CD4-positive, CD25-positive, alpha-beta regulatory T cell (primary cell): ENCODE measurements around the gene PRKD1. TPM values are rescaled to one million over a fixed set of nuclear protein-coding genes. Genes with fewer than 3 reads are reported as not detected.

Experiments used
- ATAC-seq, 2 donors: fragments of 150-1000 bp; cut with Tn5 transposase; one replicate each; pipeline ENCODE4 v1.10.0; 2021; ENCODE audit warnings: low read depth in 2 of 2, moderate number of reproducible peaks in 2 of 2, moderate library complexity in 1 of 2
- DNase-seq, 3 donors: peaks; one replicate each; pipeline versions ENCODE4 v3.0.0 to v3.0.0-alpha.2; 2012 to 2022; ENCODE audit warnings: mixed read lengths in 1 of 3
- H3K27ac ChIP-seq: one replicate; pipeline ENCODE4 v1.7.0; 2013; ENCODE audit warnings: mild to moderate bottlenecking, low read length; ENCODE audit not compliant: insufficient read depth, poor library complexity, severe bottlenecking
- H3K27me3 ChIP-seq: one replicate; pipeline ENCODE4 v1.7.0; 2013; ENCODE audit warnings: low read length; ENCODE audit not compliant: control insufficient read depth, insufficient read depth
- H3K36me3 ChIP-seq: one replicate; pipeline ENCODE4 v1.7.0; 2013; ENCODE audit warnings: mild to moderate bottlenecking, low read length, moderate library complexity; ENCODE audit not compliant: control insufficient read depth, insufficient read depth
- H3K4me1 ChIP-seq: 2 replicates; pipeline ENCODE4 v1.7.0; 2013; ENCODE audit warnings: mild to moderate bottlenecking, low read length; ENCODE audit not compliant: insufficient read depth, control insufficient read depth, poor library complexity, severe bottlenecking
- H3K4me3 ChIP-seq: one replicate; pipeline ENCODE4 v1.7.0; 2013; ENCODE audit warnings: low read depth, mild to moderate bottlenecking, low read length, moderate library complexity
- H3K9me3 ChIP-seq, 2 experiments: 1 replicate in 1 of 2; 2 replicates in 1 of 2; pipeline ENCODE4 v1.7.0; 2013; ENCODE audit warnings: low read length in 2 of 2, mild to moderate bottlenecking in 1 of 2, moderate library complexity in 1 of 2; ENCODE audit not compliant: control insufficient read depth in 2 of 2
- H3K27ac Mint-ChIP-seq, 3 donors: one replicate each; pipeline ENCODE4 v1.8.0; 2020 to 2022; ENCODE audit warnings: mild to moderate bottlenecking in 3 of 3, mixed read lengths in 3 of 3, moderate library complexity in 2 of 3
- H3K27me3 Mint-ChIP-seq: one replicate; pipeline ENCODE4 v1.8.0; 2022; ENCODE audit warnings: mild to moderate bottlenecking, mixed read lengths
- H3K36me3 Mint-ChIP-seq: one replicate; pipeline ENCODE4 v1.8.0; 2020; ENCODE audit warnings: mixed read lengths
- H3K4me1 Mint-ChIP-seq, 4 donors: one replicate each; pipeline ENCODE4 v1.8.0; 2020 to 2022; ENCODE audit warnings: mixed read lengths in 4 of 4, mild to moderate bottlenecking in 1 of 4
- H3K4me3 Mint-ChIP-seq, 4 donors: one replicate each; pipeline ENCODE4 v1.8.0; 2020 to 2022; ENCODE audit warnings: mild to moderate bottlenecking in 4 of 4, mixed read lengths in 4 of 4, moderate library complexity in 3 of 4
- H3K9me3 Mint-ChIP-seq, 7 donors: one replicate each; pipeline ENCODE4 v1.8.0; 2020 to 2022; ENCODE audit warnings: mixed read lengths in 7 of 7, mild to moderate bottlenecking in 3 of 7, moderate library complexity in 2 of 7
- polyA plus RNA-seq, 4 donors: library from polyadenylated mRNA; unstranded; fragments of 300-500 nt; fragmentation: Illumina TruSeq; gene quantifications; one replicate each; pipeline ENCODE4 v1.2.3, GENCODE V29; 2021
- total RNA-seq: library from RNA; stranded (reverse); gene quantifications from one replicate; pipeline ENCODE4 v1.2.3, GENCODE V29; 2022

Gene PRKD1
- total and polyA plus RNA-seq, 5 donors from 2014 or later: not detected

DNA sequence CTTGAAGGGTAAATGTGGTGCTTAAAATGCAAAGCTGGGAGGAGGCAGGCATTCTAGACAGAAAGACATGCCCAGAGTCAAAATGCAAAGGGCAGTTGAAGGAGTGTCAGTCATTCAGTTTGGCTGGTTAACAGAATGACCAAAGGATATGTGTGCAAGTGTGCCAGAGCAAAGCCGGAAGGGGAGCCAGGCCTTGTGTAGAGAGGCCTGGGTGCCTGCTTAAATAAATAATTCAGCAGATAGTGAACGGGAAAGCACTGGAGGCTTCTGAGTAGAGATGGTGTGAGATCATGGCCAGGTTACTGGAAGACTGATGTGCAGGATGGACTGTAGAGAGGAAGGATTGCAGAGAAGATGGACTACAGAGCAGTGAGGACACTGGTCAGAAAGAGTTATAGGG is 244.9 kb downstream of the PRKD1 start:
- ATAC-seq: no peak
- H3K36me3 Mint-ChIP-seq: no peaks in the 10 kb centered on the region
- H3K27me3 Mint-ChIP-seq: no peaks in the 10 kb centered on the region

DNA sequence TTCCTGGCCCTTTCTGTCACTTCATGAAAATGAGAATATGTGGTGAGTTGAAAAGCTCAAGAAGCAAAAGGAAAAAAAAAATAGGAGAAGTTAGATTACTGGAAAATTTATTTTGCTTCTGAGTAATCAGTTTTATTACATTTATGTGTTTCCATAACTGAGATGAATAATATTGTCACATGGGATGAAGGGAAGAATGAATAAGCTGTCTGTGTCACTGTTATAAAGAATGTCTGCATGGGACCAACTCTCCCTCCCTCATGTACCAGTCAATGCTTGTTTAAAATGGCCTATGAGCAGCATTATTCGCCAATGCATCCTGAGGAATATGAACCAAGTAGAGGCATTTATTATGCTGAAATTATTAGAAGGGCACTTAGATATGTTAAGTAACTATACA is 246.3 kb downstream of the PRKD1 start:
- no peak overlapping the region for H3K4me3 Mint-ChIP-seq
- no peak for DNase-seq

More for the DNA sequence above, 244.9 kb downstream of the PRKD1 start:
- Histone ChIP-seq H3K27ac (no peak overlapping the region), H3K4me3 (no peak overlapping the region), H3K9me3 (peaks cover 0 to 9% of the 10 kb centered on the region in 2 experiments), H3K27me3 (no peaks in the 10 kb centered on the region), H3K4me1 (no peaks in the 10 kb centered on the region), H3K36me3 (no peaks in the 10 kb centered on the region)
- Mint-ChIP-seq H3K27ac (peak overlapping the region in 1 of 3 donors; percentile 41), H3K9me3 (peaks cover 3 to 20% (median 10%) of the 10 kb centered on the region in 7 donors), H3K4me3 (no peak overlapping the region), H3K4me1 (no peaks in the 10 kb centered on the region)
- no peak for DNase-seq

DNA sequence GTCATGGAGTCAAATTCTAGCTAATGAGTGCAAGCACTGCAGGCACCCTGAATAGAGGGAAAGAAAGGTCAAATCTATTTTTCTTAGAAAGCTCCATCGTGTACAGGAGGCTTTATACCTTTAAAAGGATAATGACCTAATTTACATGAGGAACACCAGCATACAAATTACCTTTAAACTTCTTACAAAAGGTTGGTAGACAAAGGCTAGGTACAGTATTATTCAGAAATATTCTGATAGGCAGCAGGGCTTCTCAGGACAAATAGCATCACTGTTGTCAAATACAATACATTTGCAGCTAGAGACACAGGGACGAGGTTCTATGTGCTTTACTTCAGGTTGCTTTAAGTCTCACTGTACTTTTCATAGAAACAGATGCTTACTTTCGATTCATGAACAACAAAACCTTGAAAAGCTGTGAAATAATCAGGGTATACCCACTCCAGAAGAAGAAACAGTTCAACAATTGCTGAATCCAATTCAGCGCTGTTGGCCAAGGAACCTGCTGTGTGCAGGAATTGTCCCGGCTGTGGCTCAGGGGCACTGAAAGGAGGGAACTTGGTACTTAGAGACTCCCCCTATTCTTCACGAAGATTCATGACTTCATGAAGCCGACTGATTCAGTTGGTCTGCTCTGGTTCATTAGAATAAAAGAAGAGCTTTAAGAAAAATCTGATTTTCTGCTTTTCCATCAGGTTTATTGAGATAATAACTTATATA is 252.9 kb downstream of the PRKD1 start:
- no peaks in the 10 kb centered on the region for H3K36me3 Mint-ChIP-seq
- H3K4me1 Mint-ChIP-seq: no peaks in the 10 kb centered on the region
- Histone ChIP-seq H3K4me3 (no peak overlapping the region), H3K4me1 (no peaks in the 10 kb centered on the region), H3K27ac (no peak overlapping the region), H3K27me3 (no peaks in the 10 kb centered on the region), H3K9me3 (peaks cover 0 to 4% of the 10 kb centered on the region in 2 experiments), H3K36me3 (no peaks in the 10 kb centered on the region)
- H3K27ac Mint-ChIP-seq: no peak overlapping the region
- DNase-seq: no peak
- no peak overlapping the region for H3K4me3 Mint-ChIP-seq
- no peak for ATAC-seq
- H3K9me3 Mint-ChIP-seq: peaks cover 0 to 10% (median 6%) of the 10 kb centered on the region in 7 donors
- no peaks in the 10 kb centered on the region for H3K27me3 Mint-ChIP-seq

More for the DNA sequence above, 246.3 kb downstream of the PRKD1 start:
- no peak overlapping the region for H3K4me3 ChIP-seq
- no peak for ATAC-seq
- no peaks in the 10 kb centered on the region for H3K27me3 ChIP-seq
- H3K9me3 ChIP-seq: no peaks in the 10 kb centered on the region
- no peaks in the 10 kb centered on the region for H3K4me1 Mint-ChIP-seq
- no peaks in the 10 kb centered on the region for H3K36me3 ChIP-seq
- peaks cover 3 to 18% (median 10%) of the 10 kb centered on the region in 7 donors for H3K9me3 Mint-ChIP-seq
- H3K36me3 Mint-ChIP-seq: no peaks in the 10 kb centered on the region
- H3K27ac Mint-ChIP-seq: peak overlapping the region in 1 of 3 donors; percentile 72
- no peaks in the 10 kb centered on the region for H3K4me1 ChIP-seq
- H3K27ac ChIP-seq: no peak overlapping the region
- no peaks in the 10 kb centered on the region for H3K27me3 Mint-ChIP-seq

DNA sequence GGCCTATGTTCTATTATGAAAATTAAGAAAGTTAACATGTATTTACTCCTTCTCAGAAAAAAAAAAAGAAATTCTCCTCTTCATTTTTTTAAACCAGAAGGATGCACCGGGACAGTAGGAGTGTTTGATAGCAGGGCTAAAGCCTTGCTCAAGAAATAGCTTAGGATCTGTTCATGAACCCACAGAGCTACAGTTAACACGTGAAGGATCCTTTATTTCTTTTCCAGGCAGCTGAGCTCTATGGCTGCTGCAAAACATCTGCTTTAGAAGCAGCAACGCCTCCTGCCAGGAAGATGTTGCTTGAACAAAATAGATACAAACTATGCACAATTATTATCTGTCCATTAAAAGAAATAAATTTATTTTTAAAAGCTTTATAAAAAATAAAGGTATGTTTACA is 254.8 kb downstream of the PRKD1 start:
- Histone ChIP-seq H3K36me3 (no peaks in the 10 kb centered on the region), H3K27ac (no peak overlapping the region), H3K27me3 (no peaks in the 10 kb centered on the region), H3K4me3 (no peak overlapping the region), H3K4me1 (no peaks in the 10 kb centered on the region), H3K9me3 (peaks cover 0 to 4% of the 10 kb centered on the region in 2 experiments)
- Mint-ChIP-seq H3K9me3 (peaks cover 0 to 7% (median 6%) of the 10 kb centered on the region in 7 donors), H3K36me3 (no peaks in the 10 kb centered on the region), H3K4me3 (no peak overlapping the region), H3K27me3 (no peaks in the 10 kb centered on the region), H3K4me1 (no peaks in the 10 kb centered on the region), H3K27ac (no peak overlapping the region)
- ATAC-seq (no peak), DNase-seq (no peak)

DNA sequence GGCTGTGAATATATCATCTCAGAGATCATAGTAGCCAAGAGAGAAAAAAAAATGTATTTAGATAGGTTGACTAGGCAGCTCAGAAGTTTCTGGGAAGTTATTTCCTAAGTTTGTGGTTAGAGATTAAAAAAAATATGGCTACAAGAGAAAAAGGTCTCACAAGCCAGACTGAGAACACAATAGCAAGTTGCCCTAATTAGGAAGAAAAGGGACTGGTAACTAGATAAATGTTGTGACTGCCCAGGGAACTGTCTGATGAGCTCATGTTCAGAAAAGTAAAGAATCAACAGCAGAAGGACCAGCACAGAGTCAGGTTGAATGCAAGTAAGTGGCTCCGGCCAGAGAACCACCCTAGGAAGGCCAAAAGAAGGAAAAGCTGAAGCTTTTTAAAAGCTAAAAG is 256.6 kb downstream of the PRKD1 start:
- H3K4me3 ChIP-seq: no peak overlapping the region
- peaks cover 0 to 4% of the 10 kb centered on the region in 2 experiments for H3K9me3 ChIP-seq
- H3K36me3 Mint-ChIP-seq: no peaks in the 10 kb centered on the region
- no peak overlapping the region for H3K27ac ChIP-seq
- ATAC-seq: no peak
- no peaks in the 10 kb centered on the region for H3K4me1 Mint-ChIP-seq
- H3K9me3 Mint-ChIP-seq: peaks cover 0 to 9% (median 4%) of the 10 kb centered on the region in 7 donors
- no peak overlapping the region for H3K4me3 Mint-ChIP-seq
- no peak for DNase-seq
- no peaks in the 10 kb centered on the region for H3K27me3 Mint-ChIP-seq
- H3K36me3 ChIP-seq: no peaks in the 10 kb centered on the region
- H3K27me3 ChIP-seq: no peaks in the 10 kb centered on the region
- no peaks in the 10 kb centered on the region for H3K4me1 ChIP-seq
- no peak overlapping the region for H3K27ac Mint-ChIP-seq

DNA sequence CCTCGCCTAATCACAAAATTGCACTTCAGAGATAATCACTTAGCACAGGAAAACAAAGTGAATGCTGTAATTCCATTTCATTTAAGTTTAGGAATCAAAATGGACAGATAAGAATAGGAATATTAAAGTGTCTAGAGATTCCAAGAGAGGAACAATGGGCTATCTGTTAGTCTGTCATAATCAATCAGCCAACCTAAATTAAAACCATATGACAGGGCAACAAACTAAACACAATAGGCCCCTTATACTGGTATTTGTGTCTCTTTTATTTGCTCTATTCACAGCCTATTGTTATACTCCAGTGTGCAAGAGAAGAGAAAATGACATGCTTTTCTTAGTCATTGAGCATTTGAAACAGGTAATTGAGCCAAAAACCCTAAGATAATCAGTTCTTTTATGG is 259.4 kb downstream of the PRKD1 start:
- no peaks in the 10 kb centered on the region for H3K36me3 Mint-ChIP-seq
- no peaks in the 10 kb centered on the region for H3K4me1 Mint-ChIP-seq
- peaks cover 2 to 15% (median 4%) of the 10 kb centered on the region in 7 donors for H3K9me3 Mint-ChIP-seq
- DNase-seq (no peak), ATAC-seq (no peak)
- H3K9me3 ChIP-seq: peaks cover 0 to 4% of the 10 kb centered on the region in 2 experiments
- H3K27me3 ChIP-seq: no peaks in the 10 kb centered on the region
- H3K27ac ChIP-seq: no peak overlapping the region
- no peaks in the 10 kb centered on the region for H3K36me3 ChIP-seq
- H3K4me1 ChIP-seq: no peaks in the 10 kb centered on the region
- no peak overlapping the region for H3K4me3 ChIP-seq
- H3K4me3 Mint-ChIP-seq: no peak overlapping the region
- no peak overlapping the region for H3K27ac Mint-ChIP-seq
- no peaks in the 10 kb centered on the region for H3K27me3 Mint-ChIP-seq

DNA sequence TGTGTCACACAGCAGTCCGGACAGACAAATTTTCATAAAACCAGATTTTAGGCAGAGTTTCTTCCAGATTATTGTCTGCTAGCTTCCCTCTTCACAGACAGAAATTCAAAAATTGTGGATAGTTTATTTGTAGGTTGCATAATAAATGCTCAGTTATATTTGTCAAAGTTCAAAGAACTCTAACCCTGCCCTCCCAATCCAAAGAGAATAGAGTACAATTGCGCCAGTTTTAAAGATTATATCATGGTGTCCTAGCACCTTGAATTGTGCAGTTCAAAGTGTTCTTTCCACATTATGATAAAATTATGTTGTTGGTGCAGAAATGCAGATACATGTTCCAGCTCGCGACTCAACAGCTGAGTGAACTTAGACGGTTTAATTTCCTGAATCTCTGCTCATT is 263.1 kb downstream of the PRKD1 start:
- DNase-seq: no peak
- H3K4me1 ChIP-seq: no peaks in the 10 kb centered on the region

DNA sequence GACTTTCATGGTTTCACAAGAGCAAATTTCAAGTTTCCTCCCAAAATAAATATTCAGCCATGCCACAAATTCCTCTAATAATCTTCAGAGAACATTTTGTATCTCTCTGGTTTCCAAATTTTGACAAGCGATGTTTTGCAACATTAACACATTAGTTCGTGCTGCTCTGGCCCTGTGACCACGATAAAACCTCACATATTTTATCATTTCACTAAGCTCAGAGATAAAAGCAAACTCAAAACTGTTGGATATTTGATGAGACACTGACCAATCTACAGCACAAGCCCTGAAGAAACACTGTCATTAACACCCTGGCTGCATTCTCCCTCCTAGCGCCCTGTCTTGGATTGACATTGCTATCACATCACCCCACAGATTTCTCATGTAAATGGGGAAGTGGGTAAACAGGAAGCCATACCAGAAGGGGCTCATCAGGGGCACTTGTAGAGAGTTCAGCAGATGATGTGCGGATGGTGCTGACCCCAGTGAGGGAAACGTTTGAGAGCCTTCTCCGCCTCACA is 264.3 kb downstream of the PRKD1 start:
- H3K36me3 ChIP-seq: no peaks in the 10 kb centered on the region
- no peak overlapping the region for H3K27ac ChIP-seq
- no peak for ATAC-seq
- H3K4me1 ChIP-seq: no peaks in the 10 kb centered on the region
- H3K27ac Mint-ChIP-seq: no peak overlapping the region
- H3K9me3 ChIP-seq: peaks cover 0 to 2% of the 10 kb centered on the region in 2 experiments
- no peaks in the 10 kb centered on the region for H3K36me3 Mint-ChIP-seq
- no peak overlapping the region for H3K4me3 Mint-ChIP-seq
- no peak overlapping the region for H3K4me3 ChIP-seq
- H3K9me3 Mint-ChIP-seq: peaks cover 0 to 12% (median 4%) of the 10 kb centered on the region in 7 donors
- no peaks in the 10 kb centered on the region for H3K27me3 ChIP-seq
- no peaks in the 10 kb centered on the region for H3K4me1 Mint-ChIP-seq
- H3K27me3 Mint-ChIP-seq: no peaks in the 10 kb centered on the region
- no peak for DNase-seq

More for the DNA sequence above, 263.1 kb downstream of the PRKD1 start:
- H3K4me1 Mint-ChIP-seq: no peaks in the 10 kb centered on the region
- no peak for ATAC-seq
- Histone ChIP-seq H3K27me3 (no peaks in the 10 kb centered on the region), H3K4me3 (no peak overlapping the region), H3K36me3 (no peaks in the 10 kb centered on the region), H3K27ac (no peak overlapping the region), H3K9me3 (peaks cover 0 to under 1% of the 10 kb centered on the region in 2 experiments)
- H3K27ac Mint-ChIP-seq: no peak overlapping the region
- peaks cover 2 to 12% (median 4%) of the 10 kb centered on the region in 7 donors for H3K9me3 Mint-ChIP-seq
- no peaks in the 10 kb centered on the region for H3K27me3 Mint-ChIP-seq
- H3K36me3 Mint-ChIP-seq: no peaks in the 10 kb centered on the region
- no peak overlapping the region for H3K4me3 Mint-ChIP-seq
